Skeletal muscle satellite cell (primary cell): ENCODE measurements around the gene LAPTM4A.

Source experiments
- H3K27me3 ChIP-seq: 2 replicates; pipeline ENCODE4 v1.7.0; 2013; ENCODE audit warnings: low read length; ENCODE audit not compliant: control insufficient read depth, insufficient read depth
- H3K36me3 ChIP-seq: 2 replicates; pipeline ENCODE4 v1.7.0; 2013; ENCODE audit warnings: mild to moderate bottlenecking, control low read depth, low read length; ENCODE audit not compliant: insufficient read depth
- H3K4me1 ChIP-seq: 2 replicates; pipeline ENCODE4 v1.7.0; 2013; ENCODE audit warnings: low read length; ENCODE audit not compliant: control insufficient read depth, insufficient read depth
- H3K4me2 ChIP-seq: 2 replicates; pipeline ENCODE4 v1.7.0; 2013; ENCODE audit warnings: mild to moderate bottlenecking, low read length
- H3K4me3 ChIP-seq: 2 replicates; pipeline ENCODE4 v1.7.0; 2013; ENCODE audit warnings: low read length
- H3K9ac ChIP-seq: 2 replicates; pipeline ENCODE4 v1.7.0; 2013; ENCODE audit warnings: mild to moderate bottlenecking, low read depth, low read length, moderate library complexity
- H3K9me3 ChIP-seq: replicated peaks from 2 replicates; pipeline ENCODE4 v1.7.0; 2013; ENCODE audit warnings: mild to moderate bottlenecking, control low read depth, low read length

The LAPTM4A gene

GRCh38 chr2:20061940-20062339 lies 10.5 kb upstream of the LAPTM4A start:
- Histone ChIP-seq H3K4me2 (no peak overlapping the region), H3K4me1 (peaks cover 33% of the 10 kb centered on the region), H3K9me3 (no peaks in the 10 kb centered on the region), H3K36me3 (no peaks in the 10 kb centered on the region), H3K4me3 (peak overlapping the region; percentile 3), H3K9ac (no peak overlapping the region), H3K27me3 (no peaks in the 10 kb centered on the region)

- H3K27me3 ChIP-seq: no peaks in the 10 kb centered on the region
- H3K9ac ChIP-seq: no peak overlapping the region
- no peaks in the 10 kb centered on the region for H3K36me3 ChIP-seq
- peaks cover 31% of the 10 kb centered on the region for H3K4me1 ChIP-seq
- no peaks in the 10 kb centered on the region for H3K9me3 ChIP-seq
- H3K4me3 ChIP-seq: no peak overlapping the region
- H3K4me2 ChIP-seq: no peak overlapping the region
Observed at GRCh38 chr2:20061476-20061875, 10.0 kb upstream of the LAPTM4A start.

- Histone ChIP-seq H3K36me3 (no peaks in the 10 kb centered on the region), H3K4me3 (no peak overlapping the region), H3K9me3 (no peaks in the 10 kb centered on the region), H3K4me1 (peaks cover 23% of the 10 kb centered on the region), H3K9ac (no peak overlapping the region), H3K27me3 (no peaks in the 10 kb centered on the region), H3K4me2 (no peak overlapping the region)
Observed at GRCh38 chr2:20060106-20060505, 8.7 kb upstream of the LAPTM4A start.

- Histone ChIP-seq H3K9ac (no peak overlapping the region), H3K27me3 (no peaks in the 10 kb centered on the region), H3K9me3 (no peaks in the 10 kb centered on the region), H3K36me3 (no peaks in the 10 kb centered on the region), H3K4me2 (no peak overlapping the region), H3K4me1 (peaks cover 20% of the 10 kb centered on the region), H3K4me3 (no peak overlapping the region)
Observed at GRCh38 chr2:20057268-20057667, 5.8 kb upstream of the LAPTM4A start.

GRCh38 chr2:20054931-20055330 lies 3.5 kb upstream of the LAPTM4A start:
- Histone ChIP-seq H3K36me3 (no peaks in the 10 kb centered on the region), H3K9ac (no peak overlapping the region), H3K4me2 (no peak overlapping the region)

GRCh38 chr2:20054119-20054518 lies 2.7 kb upstream of the LAPTM4A start:
- Histone ChIP-seq H3K36me3 (no peaks in the 10 kb centered on the region), H3K4me1 (peaks cover 14% of the 10 kb centered on the region), H3K27me3 (no peaks in the 10 kb centered on the region), H3K4me2 (no peak overlapping the region), H3K9ac (no peak overlapping the region), H3K4me3 (no peak overlapping the region), H3K9me3 (no peaks in the 10 kb centered on the region)

More at GRCh38 chr2:20054931-20055330, 3.5 kb upstream of the LAPTM4A start:
- Histone ChIP-seq H3K9me3 (no peaks in the 10 kb centered on the region), H3K4me3 (no peak overlapping the region), H3K4me1 (peaks cover 11% of the 10 kb centered on the region), H3K27me3 (no peaks in the 10 kb centered on the region)

GRCh38 chr2:20052861-20053281 lies 1.4 kb upstream of the LAPTM4A start:
- peak overlapping the region; percentile 95 for H3K4me2 ChIP-seq
- H3K9me3 ChIP-seq: no peaks in the 10 kb centered on the region
- peak overlapping the region; percentile 90 for H3K9ac ChIP-seq
- no peaks in the 10 kb centered on the region for H3K27me3 ChIP-seq
- peak overlapping the region; percentile 86 for H3K4me3 ChIP-seq
- H3K4me1 ChIP-seq: peaks cover 26% of the 10 kb centered on the region
- H3K36me3 ChIP-seq: no peaks in the 10 kb centered on the region

GRCh38 chr2:20052229-20052851 lies 912 bp upstream of the LAPTM4A start:
- Histone ChIP-seq H3K9ac (peak overlapping the region; percentile 90), H3K27me3 (no peaks in the 10 kb centered on the region), H3K4me3 (peak overlapping the region; percentile 86), H3K4me2 (peak overlapping the region; percentile 95), H3K4me1 (peaks cover 27% of the 10 kb centered on the region), H3K36me3 (no peaks in the 10 kb centered on the region), H3K9me3 (no peaks in the 10 kb centered on the region)

GRCh38 chr2:20050646-20051531 lies 539 bp downstream of the LAPTM4A start:
- peaks cover 27% of the 10 kb centered on the region for H3K4me1 ChIP-seq
- H3K4me3 ChIP-seq: peak overlapping the region; percentile 86
- H3K4me2 ChIP-seq: peak overlapping the region; percentile 80
- no peaks in the 10 kb centered on the region for H3K36me3 ChIP-seq
- no peaks in the 10 kb centered on the region for H3K27me3 ChIP-seq
- H3K9ac ChIP-seq: peak overlapping the region; percentile 90
- no peaks in the 10 kb centered on the region for H3K9me3 ChIP-seq

GRCh38 chr2:20050104-20050645 lies 1.3 kb downstream of the LAPTM4A start:
- Histone ChIP-seq H3K9me3 (no peaks in the 10 kb centered on the region), H3K4me3 (peak overlapping the region; percentile 86), H3K36me3 (no peaks in the 10 kb centered on the region), H3K27me3 (no peaks in the 10 kb centered on the region), H3K9ac (peak overlapping the region; percentile 90), H3K4me1 (peaks cover 27% of the 10 kb centered on the region), H3K4me2 (peak overlapping the region; percentile 80)

- peak overlapping the region; percentile 86 for H3K4me3 ChIP-seq
- no peaks in the 10 kb centered on the region for H3K36me3 ChIP-seq
- H3K27me3 ChIP-seq: no peaks in the 10 kb centered on the region
- peak overlapping the region; percentile 80 for H3K4me2 ChIP-seq
- H3K4me1 ChIP-seq: peaks cover 27% of the 10 kb centered on the region
- peak overlapping the region; percentile 90 for H3K9ac ChIP-seq
- no peaks in the 10 kb centered on the region for H3K9me3 ChIP-seq
Observed at GRCh38 chr2:20049637-20050036, 1.8 kb downstream of the LAPTM4A start.
